Measurements from ENCODE around the gene DPH1.

GRCh38 chr17:2019723-2020122 lies 10.2 kb upstream of the DPH1 start:
- TF ChIP-seq POLR2A (IDR thresholded peaks at IDR 0.05; ENCODE audit: low read length) (no peak), GATA1 (IDR thresholded peaks at IDR 0.05; ENCODE audit: low read depth, low read length) (no peak)

All from erythroblast (primary cell).